ENCODE measurements around the gene MGP.

DNA sequence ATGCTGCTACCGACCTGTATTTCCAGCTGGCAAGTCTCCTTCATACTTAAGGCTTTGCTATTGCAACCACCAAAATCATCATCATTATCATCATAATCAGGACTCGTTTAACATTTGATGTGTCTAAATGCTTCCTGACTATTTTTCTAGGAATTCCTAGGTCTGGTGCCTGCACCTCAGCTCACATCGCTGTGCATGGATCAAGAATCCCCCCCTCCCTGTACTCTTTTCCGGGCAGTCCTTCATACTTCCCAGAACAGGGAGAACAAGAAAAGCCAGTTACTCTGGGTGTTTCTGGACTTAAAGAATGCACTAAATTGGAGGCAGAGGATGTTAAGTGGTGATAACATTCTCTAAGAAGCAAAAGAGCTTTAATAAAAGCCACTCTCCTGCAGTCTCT lies 43.3 kb upstream of the MGP start:
- TF ChIP-seq EZH2 (optimal IDR thresholded peaks at IDR 0.05; ENCODE audit: low read depth, low read length) (no peak), CTCF (IDR thresholded peaks at IDR 0.05; ENCODE audit: low read length) (no peak), EZH2phosphoT487 (IDR thresholded peaks at IDR 0.05; ENCODE audit: low read length) (no peak)
